GM12891 (cell line): Measurements from ENCODE around the gene CACNA2D2.

ENCODE experiments used
- POLR2A ChIP-seq: IDR thresholded peaks from 2 replicates; pipeline ENCODE4 v1.6.1; 2011; ENCODE audit warnings: low read depth, low read length, control low read depth
- POLR2AphosphoS5 ChIP-seq: IDR thresholded peaks from 2 replicates; pipeline ENCODE4 v1.6.1; 2011; ENCODE audit warnings: low read depth, low read length, control low read depth
- POU2F2 ChIP-seq: IDR thresholded peaks from 2 replicates; pipeline ENCODE4 v1.6.1; 2011; ENCODE audit warnings: low read depth, mild to moderate bottlenecking, control low read depth, low read length, moderate library complexity
- SPI1 ChIP-seq: IDR thresholded peaks from 2 replicates; pipeline ENCODE4 v1.6.1; 2011; ENCODE audit warnings: low read depth, low read length, control low read depth
- TAF1 ChIP-seq: IDR thresholded peaks from 2 replicates; pipeline ENCODE4 v1.6.1; 2011; ENCODE audit warnings: low read depth, low read length, control low read depth

GRCh38 chr3:50533807-50534461 is 30.5 kb upstream of the CACNA2D2 start:
- TF ChIP-seq SPI1 = no peak
- TF ChIP-seq POLR2AphosphoS5 = no peak
- TF ChIP-seq POLR2A = no peak
- no peak for TF ChIP-seq TAF1
- no peak for TF ChIP-seq POU2F2
